Measurements from ENCODE around the gene STT3B.

- TF ChIP-seq CTCF (IDR thresholded peaks at IDR 0.05 in 8 of 11, conservative IDR thresholded peaks at IDR 0.05 in 3 of 11) = no peak
- TF ChIP-seq POLR2A (IDR thresholded peaks at IDR 0.05) = no peak
Observed at GRCh38 chr3:31622636-31623288, 90.0 kb downstream of the STT3B start.

Data from spleen (tissue), 7 donors.